ENCODE results near the gene NANOS1.

NANOS1 gene

GRCh38 chr10:119029613-119030420, at the start of gene NANOS1:
NANOS1 (plus strand) TSS chr10:119029714; CDS start chr10:119029802, 88 bp downstream.
- no peak for DNase-seq (ENCODE audit: low spot score)

- DNase-seq (ENCODE audit: low spot score), result no peak
Observed at GRCh38 chr10:118980135-118980865, 49.2 kb upstream of the NANOS1 start.

- no peak for DNase-seq (ENCODE audit: low spot score)
Observed at GRCh38 chr10:118980870-118981269, 48.6 kb upstream of the NANOS1 start.

- no peak for DNase-seq (ENCODE audit: low spot score)
Observed at GRCh38 chr10:118981946-118982345, 47.6 kb upstream of the NANOS1 start.

GRCh38 chr10:118982366-118982765, 47.1 kb upstream of the NANOS1 start:
- DNase-seq (ENCODE audit: low spot score), result no peak

GRCh38 chr10:118983263-118983662, 46.3 kb upstream of the NANOS1 start:
- no peak for DNase-seq (ENCODE audit: low spot score)

- no peak for DNase-seq (ENCODE audit: low spot score)
Observed at GRCh38 chr10:118985576-118985975, 43.9 kb upstream of the NANOS1 start.

GRCh38 chr10:118986815-118987790, 42.4 kb upstream of the NANOS1 start:
- no peak for DNase-seq (ENCODE audit: low spot score)

- DNase-seq (ENCODE audit: low spot score), result no peak
Observed at GRCh38 chr10:118990326-118990725, 39.2 kb upstream of the NANOS1 start.

- no peak for DNase-seq (ENCODE audit: low spot score)
Observed at GRCh38 chr10:118992496-118992895, 37.0 kb upstream of the NANOS1 start.

GRCh38 chr10:118993214-118993613, 36.3 kb upstream of the NANOS1 start:
- DNase-seq (ENCODE audit: low spot score), result no peak

GRCh38 chr10:118994321-118994720, 35.2 kb upstream of the NANOS1 start:
- DNase-seq (ENCODE audit: low spot score), result no peak

- DNase-seq (ENCODE audit: low spot score), result no peak
Observed at GRCh38 chr10:118995739-118996138, 33.8 kb upstream of the NANOS1 start.

GRCh38 chr10:118997379-118997778, 32.1 kb upstream of the NANOS1 start:
- no peak for DNase-seq (ENCODE audit: low spot score)

- DNase-seq (ENCODE audit: low spot score), result no peak
Observed at GRCh38 chr10:118998183-118998582, 31.3 kb upstream of the NANOS1 start.

GRCh38 chr10:119001717-119002500, 27.6 kb upstream of the NANOS1 start:
- no peak for DNase-seq (ENCODE audit: low spot score)

GRCh38 chr10:119003572-119004289, 25.8 kb upstream of the NANOS1 start:
- no peak for DNase-seq (ENCODE audit: low spot score)

GRCh38 chr10:119005362-119006043, 24.0 kb upstream of the NANOS1 start:
- DNase-seq (ENCODE audit: low spot score), result no peak

GRCh38 chr10:119006451-119007210, 22.9 kb upstream of the NANOS1 start:
- DNase-seq (ENCODE audit: low spot score), result no peak

All from globus pallidus (tissue), 1 donor.